HG03103 (cell line): ENCODE data around the gene SAPCD2.

Experiments
- ATAC-seq: cut with Tn5 transposase; IDR thresholded peaks from one replicate; pipeline ENCODE4 v1.9.1; 2021; ENCODE audit warnings: low read depth; ENCODE audit not compliant: unreplicated experiment

SAPCD2 gene

DNA sequence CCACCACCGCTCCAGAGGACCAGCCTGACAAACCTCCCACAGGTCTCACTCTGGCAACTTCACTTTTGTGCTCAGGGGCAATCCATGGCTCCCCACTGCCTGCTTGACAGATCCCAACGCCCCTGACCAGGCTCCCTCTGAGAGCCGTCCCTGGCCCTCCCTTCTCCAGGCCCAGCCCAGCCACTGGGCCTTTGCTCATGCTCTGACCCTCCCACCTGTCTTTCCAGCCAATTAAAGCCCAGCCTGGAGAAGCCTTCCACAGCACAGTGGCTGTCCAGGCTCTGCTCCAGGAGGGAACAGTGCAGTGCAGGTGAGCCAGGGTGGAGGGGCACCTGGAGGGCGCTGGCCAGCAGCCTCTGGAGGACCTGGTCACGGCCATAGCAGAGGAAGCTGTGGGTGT lies 19.8 kb downstream of the SAPCD2 start:
- no peak for ATAC-seq

DNA sequence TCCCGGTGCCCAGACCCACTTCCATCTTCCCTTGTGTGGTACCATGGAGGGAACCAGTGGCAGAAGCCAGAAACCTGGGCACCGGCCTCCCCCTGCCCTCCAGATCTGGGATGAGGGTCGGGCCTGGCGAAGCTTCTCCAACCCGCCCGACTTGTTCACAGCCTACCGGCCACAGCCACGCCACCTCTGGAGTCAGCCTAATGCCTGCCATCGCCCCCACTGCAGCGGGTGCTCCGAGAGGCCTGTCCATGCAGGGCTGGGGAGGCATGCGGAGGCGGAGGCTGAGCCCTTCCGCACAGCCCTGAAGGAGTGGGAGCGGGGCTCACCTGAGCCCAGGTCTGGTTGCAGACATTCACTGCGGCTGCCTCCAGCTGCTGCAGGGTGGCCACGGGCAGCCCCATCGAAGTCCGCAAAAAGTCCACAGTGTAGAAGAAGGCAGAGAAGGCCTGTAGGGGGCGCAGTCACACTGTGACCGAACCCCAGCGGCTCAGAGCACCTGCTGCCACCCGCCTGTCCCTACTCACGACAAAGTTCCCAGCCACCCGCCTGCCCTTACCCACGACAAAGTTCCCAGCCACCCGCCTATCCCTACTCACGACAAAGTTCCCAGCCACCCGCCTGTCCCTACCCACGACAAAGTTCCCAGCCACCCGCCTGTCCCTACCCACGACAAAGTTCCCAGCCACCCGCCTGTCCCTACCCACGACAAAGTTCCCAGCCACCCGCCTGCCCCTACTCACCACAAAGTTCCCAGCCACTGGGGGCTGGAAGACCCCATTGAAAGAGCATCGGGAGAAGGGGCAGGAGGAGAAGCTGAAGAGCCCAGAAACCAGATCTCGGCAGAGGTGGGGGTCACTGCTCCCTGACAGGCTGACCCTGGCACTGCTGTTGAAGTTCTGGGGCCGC lies 20.6 kb downstream of the SAPCD2 start:
- no peak for ATAC-seq

DNA sequence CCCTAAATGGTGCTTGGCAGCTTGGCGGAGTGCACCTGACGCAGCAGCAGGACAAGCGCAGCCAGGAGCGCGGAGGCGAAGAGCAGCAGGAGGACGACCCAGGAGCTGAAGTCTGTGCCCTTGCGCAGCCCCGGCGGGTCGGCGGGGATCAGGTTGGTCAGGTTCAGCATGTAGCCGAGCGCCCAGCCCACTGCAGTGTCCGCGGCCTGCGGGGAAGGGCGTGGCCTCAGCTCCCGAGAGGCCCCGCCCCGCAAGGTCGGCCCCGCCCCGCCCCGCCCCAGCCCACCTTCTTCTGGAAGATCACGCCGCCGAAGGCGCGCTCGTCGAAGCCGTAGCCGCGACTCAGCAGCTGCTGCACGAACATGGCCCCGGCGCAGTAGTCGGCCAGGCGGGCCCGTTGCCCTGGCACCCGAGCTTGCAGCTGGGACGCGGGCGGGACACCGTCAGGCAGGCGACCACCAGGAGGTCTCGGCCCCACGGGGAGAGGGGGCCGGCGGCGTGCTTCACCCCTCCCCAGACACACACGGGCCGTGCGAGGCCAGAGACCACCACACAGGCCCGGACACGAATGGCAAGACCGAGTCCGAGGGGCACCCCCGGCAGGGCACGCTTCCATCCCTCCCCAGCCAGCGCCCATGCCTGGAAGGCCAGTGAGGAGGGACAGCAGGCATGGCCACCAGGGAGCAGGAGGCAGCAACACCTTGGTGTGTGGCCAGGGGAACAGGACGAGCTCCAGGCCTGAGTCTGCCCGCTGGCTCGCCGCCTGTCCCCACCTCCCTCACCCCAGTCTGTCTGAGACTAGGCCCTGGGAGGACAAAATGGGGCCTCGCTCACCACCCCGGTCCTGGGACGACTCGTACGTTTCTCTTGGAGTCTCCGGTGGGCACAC lies 21.5 kb downstream of the SAPCD2 start:
- no peak for ATAC-seq

DNA sequence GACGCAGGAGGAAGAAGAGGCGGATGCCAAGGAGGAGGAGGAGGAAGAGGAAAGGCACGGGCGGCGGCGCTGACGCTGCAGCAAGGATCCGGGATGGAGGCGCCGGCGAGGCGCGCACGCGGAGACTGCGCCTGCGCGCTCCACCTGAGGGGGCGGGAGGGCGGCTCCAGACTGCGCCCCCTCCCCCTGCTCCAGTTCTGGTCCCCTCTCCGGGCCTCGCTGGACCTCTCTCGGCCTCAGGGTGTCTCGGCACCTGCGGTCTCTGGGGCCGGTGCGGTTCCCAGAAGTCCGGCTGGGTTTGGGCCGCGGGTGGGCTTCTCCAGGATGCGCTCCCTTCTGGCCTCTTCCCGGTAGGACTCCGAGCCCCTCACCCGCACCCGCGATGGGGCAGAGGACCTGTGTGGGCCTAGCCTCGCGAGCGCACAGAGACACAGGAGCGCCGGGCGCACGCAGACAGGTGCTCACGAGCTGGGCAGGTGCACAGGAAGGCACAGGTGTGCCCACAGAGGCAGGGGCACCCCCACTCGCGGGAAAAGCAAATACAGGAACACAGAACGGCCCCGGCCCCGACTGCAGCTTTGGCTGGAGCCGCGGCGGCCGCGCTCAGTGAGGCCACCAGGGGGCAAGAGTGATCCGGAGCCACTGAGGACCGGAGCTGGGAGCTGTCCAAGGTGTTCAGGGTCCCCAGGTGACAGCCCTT lies 24.1 kb downstream of the SAPCD2 start, which contains the start of gene NPDC1:
Gene NPDC1, minus strand, starts transcription at position 90 of the 700 bp plus-strand sequence. CDS start 188 bp downstream, outside the sequence.
- no peak for ATAC-seq

DNA sequence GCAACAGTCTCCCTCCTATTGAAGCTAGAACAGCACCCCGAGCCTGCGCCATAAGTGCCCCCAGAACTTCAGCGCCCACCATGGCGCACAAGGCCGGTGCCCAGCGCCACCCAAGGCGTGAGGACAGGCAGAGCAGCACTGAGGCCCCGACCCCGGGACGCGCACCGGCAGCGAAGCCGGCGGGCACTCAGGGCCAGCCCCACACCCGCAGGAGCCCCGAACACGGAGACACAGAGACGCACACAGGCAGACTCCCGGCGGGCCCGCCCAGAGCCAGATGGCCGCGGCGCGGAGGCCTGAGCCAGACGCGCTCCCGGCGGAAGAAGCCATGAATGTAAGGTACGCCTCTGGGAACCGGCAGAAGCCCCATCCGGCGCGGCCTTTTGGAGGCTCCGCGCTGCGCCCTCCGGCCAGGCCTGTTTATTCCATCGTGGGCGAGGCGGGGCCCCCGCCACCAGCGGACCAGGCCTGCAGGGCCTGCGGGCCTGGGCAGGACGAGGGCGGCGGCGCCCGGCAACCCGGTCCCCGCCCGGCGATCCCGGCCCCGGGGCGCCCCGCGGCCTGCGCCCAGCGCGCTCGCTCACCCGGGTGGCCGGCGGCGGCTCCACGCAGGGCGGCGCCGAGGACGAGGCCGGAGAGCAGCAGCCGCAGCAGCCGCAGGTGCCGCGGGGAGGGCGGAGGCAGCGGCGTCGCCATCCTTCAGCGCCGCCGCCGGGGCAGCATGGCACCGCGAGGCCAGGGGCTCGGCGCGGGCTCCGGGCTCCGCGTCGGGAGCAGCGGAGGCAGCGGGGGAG lies 24.9 kb downstream of the SAPCD2 start:
- ATAC-seq: no peak

DNA sequence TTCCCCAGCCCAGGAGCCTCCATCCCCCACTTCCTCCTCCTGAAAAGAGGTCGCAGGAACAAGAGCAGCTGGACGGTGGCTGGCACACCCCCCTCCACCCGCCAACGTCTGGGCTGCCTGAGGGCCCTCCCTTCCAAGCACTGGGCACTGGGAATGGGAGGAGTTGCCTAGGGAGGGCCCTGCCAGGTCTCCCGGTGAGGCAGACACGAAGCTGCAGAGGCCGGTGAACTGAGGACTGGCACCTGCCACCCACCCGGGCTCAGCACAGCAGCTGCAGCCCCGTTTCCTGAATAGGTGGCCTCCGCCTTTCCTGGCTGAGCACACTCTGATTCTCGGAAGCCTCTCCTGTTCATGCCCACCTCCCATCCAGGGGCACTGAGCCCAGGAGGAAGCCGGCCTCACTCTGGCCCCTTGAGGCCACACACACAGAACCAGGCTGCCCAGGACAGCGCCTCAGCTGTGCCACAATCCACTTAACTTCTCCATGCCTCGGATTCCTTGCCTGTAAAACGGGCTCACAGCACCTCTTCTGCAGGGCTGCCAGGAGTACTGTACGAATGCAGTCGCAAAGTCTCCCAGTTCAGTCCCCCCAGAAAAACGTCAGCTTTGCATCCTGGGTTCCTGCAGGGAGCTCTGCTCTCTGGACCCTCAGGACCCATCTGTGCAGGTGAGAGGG lies 25.7 kb downstream of the SAPCD2 start:
- ATAC-seq: no peak

DNA sequence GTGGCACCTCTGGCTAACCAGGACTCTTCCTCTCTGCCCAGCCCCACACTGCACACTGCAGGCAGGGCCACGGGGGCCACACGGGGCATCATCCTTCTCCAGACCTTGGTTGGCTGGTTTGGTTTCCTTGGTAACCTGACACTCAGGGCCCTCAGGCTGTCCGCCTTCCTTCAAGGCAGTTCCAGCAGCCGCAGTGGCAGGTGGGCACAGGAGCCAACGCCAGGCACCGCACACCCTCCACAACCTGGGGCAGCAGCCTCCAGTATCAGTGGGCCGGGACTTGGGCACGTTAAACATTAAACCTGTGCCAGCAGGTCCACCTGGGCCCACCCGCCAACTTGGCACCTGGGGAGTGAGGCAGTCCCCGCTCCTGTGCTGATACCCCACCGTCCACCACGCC lies 26.3 kb downstream of the SAPCD2 start:
- no peak for ATAC-seq

DNA sequence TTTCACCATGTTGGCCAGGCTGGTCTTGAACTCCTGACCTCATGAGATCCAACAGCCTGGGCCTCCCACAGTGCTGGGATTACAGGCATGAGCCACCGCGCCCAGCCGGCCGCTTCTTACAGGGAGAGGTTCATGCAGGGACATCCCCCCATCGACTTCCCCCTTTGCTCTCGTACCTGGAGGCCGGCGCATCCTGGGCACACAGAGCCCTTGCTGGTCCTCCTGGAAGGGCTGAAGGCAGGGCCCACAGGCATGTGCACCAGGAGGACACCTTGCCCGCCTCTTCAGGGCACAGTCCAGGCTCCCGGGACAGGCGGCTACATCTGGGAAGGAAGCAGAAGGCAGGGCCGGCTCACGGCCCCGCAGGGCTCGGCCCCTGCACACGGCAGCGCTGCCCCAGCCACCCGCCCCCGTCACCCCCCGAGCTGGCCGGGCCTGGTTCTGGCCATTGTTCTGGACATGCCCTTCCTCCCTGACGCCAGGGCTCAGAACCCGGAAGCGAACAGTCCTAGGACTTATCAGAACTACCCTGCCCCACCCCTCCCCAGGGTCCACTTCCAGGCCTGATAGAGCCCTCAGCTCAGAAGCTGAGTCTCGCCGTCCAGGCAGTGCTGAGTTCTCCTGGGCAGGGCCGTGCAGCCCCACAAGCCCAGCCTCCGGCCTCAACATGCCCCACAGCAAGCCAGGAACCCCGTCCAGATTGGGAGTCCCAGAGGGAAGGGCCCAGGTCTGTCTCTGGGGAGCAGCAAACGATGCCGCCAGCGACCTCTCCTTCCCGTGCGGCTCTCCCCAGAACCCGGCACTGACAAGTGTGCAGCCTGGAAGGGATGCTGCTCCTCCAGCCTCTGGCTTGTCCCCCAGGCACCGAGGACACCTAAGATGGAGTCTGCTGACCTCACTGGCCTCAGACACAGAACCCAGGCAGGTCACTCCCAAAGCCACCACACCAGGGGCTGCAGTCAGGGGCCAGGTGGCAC lies 27.3 kb downstream of the SAPCD2 start:
- no peak for ATAC-seq

DNA sequence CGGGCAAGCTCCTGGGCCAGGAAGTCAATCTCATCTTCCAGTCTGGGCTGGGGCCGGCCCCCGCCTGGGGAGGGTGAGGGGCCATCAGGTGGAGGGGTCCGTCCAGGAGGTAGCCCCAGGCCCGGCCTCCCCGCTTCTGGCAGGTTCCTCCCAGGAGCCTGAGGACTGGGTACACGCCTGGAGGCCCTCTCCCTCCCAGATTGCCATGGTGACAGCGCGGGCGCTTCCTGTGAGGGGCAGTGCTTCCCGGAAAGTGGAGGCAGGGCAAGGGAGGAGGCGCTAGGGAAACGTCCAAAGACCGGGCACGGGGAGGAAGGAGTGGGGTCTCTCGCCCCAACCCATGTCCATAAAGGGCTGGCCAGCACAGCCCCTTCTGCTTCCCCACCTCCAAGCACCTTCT lies 29.2 kb downstream of the SAPCD2 start:
- ATAC-seq: no peak

DNA sequence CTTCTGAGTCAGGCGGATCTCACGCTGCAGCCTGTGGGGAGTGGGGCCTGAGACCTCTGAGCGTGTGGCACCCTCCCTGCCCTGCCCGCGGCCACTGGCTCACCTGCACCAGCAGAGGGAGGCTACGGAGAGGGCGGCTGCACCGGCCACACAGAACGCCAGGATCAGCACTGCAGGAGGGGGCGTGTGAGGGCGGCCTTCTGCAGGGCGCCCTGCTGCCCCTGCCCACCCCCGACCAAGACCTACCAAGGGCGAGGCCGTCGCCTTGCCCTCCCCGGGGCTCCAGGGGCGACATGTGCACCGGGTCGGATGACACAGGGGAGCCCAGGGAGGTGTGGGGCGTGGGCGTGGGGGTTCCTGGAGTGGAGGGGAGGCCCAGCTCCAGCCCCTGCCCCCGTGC lies 29.8 kb downstream of the SAPCD2 start:
- no peak for ATAC-seq

DNA sequence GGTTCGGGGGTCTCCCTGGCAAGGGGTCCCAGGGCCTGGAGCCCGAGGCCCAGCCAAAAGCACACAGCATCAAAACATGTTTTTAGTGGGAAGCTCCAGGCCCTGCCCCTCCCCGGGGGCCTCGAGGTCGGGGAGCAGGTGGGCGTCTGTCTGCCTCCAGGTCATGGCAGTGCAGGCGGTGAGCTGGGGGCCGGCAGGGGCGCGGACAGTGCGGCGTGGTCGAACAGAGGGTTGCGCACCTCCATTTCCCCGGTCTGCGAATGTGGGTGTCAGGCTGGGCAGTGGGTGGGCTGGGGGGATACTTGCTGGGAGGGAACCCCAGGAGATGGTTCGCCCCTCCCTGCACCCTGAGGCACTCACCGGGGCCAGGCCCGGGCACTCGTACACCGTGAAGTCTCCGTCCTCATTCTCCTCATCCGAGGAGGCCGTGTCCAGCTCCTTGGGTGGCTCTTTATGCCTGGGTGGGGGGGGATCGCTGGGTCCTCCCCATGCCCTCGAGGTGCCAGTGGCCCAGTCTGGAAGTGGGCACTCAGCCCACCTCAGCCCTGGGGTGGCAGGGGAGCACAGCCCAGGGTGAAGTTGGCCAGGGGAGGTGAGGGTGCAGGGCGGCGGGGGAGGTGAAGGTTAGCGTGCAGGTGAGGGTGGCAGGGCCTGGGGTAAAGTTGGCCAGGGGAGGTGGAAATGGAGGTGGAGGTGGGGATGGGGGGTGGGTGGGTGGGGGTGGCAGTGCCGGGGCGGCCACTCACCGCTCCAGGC lies 30.6 kb downstream of the SAPCD2 start:
- ATAC-seq: no peak

DNA sequence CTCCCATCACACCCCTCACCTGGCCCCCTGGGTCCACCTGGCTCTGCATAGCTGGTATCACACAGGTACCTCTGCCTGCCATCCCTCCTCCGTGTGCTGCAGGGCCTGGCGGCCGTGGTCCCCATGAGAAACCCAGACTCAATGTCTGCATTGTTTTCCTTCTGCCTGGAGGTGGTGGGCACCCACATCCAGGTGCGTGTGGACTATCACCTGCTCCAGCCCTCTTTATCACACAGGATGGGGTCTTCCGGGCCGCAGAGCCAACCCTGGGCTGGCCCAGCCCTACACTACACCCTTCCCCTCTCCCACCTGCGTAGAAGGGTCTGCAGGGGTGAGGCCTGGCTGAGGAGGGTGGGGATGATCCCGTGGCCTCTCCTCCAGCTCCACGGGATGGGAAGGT lies 31.4 kb downstream of the SAPCD2 start:
- ATAC-seq: no peak

DNA sequence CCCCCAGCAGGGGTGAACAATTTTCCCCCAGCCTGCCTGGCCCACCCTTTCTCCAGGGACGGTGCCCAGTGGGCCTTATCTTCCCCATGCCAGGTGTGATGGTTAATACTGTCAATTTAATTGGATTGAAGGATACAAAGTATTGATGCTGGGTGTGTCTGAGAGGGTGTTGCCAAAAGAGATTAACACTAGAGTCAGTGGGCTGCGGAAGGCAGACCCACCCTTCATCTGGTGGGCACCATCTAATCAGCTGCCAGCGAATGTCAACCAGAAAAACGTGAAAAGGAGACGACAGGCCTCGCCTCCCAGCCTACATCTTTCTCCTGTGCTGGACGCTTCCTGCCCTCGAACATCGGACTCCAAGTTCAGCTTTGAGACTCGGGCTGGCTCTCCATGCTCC lies 32.9 kb downstream of the SAPCD2 start:
- no peak for ATAC-seq

DNA sequence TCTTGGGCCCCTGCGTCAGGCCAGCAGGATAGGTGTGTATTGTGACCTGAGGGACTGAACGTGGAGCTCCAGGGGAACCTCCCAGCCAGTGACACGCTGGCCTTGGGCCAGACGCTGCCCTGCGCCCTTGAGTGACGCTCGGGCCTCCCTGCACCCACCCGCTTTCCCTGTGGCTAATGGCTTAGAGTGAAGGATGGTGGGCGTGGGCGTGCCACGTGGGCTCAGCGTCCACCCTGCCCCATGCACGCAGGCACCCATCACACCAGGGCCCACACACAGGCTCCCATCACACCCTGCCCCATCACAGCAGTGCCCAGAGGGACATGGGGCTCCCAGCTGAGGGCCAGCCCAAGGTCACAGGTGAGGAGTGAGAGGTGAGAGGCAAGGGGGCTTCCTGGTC lies 33.3 kb downstream of the SAPCD2 start:
- no peak for ATAC-seq

DNA sequence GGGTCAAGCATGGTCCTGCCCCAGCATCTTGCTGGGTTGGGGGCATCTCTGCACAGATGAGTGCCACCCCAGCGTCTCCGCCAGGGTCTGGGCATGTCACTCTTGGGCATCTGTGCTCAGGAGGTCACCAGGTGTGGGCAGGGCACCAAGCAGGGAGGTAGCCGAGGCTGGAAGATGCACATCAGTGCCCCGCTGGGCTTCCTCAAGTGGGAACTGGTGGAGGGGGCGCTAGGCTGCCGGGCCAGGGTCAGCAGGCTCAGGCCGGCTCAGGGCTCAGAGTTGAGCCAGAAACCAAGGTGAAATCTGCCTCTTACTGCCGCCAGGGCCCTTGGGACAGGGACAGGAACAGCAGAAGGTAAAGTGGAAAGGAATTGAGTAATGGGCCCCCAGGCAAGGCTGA lies 34.4 kb downstream of the SAPCD2 start:
- no peak for ATAC-seq

DNA sequence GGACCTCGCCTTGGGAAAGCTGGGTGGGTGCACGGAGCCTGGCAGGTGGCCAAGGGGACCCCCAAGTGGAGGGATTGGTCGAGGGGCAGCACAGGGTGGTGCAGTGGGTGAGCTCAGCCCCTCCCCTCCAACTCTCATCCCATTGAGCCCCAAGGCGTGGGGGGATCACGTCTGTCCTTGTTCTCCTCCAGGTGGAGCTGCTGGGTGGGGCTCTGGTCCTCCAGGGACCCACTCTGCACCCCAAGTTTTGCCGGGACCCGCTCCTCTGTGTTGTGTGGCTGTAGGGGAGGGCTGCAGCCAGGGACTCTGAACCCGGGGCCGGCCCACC lies 34.9 kb downstream of the SAPCD2 start:
- ATAC-seq: no peak

DNA sequence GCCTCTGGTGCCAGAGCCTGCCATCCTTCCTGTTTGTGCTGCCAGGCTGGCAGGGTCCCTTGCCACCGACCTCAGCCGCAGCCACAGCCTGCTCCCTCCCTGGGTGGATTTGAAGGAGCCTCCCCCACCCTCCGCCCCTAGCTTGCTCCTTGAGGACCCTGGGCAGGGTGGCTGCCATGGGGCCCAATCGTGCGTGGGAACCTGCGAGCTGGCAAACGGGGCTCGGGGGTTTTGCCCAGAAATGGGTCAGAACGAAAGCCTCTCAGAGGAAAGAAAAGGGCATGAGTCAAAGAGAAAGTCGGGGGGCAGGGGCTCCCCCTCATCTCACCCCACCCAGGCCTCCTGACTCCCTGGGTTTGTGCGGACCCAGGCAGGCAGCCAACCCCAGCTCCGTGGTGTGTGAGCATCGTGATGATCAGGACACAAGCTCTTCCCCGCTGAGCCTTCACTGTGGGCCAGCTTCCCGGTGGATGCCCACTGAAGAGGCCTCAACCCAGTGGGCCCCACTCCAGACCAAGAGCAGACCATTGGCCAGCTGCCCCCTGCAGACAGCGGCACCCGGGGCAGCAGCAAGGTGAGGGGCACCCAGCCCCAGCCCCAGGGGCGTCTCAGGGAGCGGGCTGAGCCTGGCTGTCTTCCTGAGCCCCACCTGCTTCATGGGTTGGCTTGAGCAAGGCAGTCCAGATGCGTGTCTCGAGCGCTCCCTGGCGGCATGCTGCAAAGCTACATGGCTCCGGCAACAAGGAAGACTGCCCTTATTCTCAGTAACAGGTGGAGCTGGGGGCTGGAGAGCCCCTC lies 35.4 kb downstream of the SAPCD2 start:
- ATAC-seq: no peak
